Measurements from ENCODE around the gene PSME2. TPM values are rescaled to one million over a fixed set of nuclear protein-coding genes. Genes with fewer than 3 reads are reported as not detected.

PSME2 gene
- total and polyA plus RNA-seq, 9 of the 15 experiments (the other 6 are each of a cell fraction or from before 2014, with no cell fraction given), result 111 to 579 (median 159) TPM

GRCh38 chr14:24188251-24189058, 42.0 kb upstream of the PSME2 start, which contains the start of gene IPO4 (continued):
- TF ChIP-seq CTBP1 (IDR thresholded peaks at IDR 0.05; ENCODE audit: borderline replicate concordance), result 0 out of 2 replicates have a peak, but pooled peaks have one; percentile 19
- peak; percentile 63 for TF ChIP-seq KDM5B (IDR thresholded peaks at IDR 0.05; ENCODE audit: insufficient replicate concordance, low read depth, low read length)
- 0 out of 2 replicates have a peak, but pooled peaks have one; percentile 20 for TF ChIP-seq SRSF1 (IDR thresholded peaks at IDR 0.05; ENCODE audit: low read depth, low read length)
- TF ChIP-seq, protein P1, sequence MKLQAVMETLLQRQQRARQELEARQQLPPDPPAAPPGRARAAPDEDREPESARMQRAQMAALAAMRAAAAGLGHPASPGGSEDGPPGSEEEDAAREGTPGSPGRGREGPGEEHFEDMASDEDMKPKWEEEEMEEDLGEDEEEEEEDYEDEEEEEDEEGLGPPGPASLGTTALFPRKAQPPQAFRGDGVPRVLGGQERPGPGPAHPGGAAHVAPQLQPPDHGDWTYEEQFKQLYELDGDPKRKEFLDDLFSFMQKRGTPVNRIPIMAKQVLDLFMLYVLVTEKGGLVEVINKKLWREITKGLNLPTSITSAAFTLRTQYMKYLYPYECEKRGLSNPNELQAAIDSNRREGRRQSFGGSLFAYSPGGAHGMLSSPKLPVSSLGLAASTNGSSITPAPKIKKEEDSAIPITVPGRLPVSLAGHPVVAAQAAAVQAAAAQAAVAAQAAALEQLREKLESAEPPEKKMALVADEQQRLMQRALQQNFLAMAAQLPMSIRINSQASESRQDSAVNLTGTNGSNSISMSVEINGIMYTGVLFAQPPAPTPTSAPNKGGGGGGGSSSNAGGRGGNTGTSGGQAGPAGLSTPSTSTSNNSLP (IDR thresholded peaks at IDR 0.05; ENCODE audit: borderline replicate concordance, low read depth, low read length), result no peak
- peak; percentile 91; the same call in 1 of the 2 replicates for TF ChIP-seq POLR2AphosphoS2 (IDR thresholded peaks at IDR 0.05; ENCODE audit: low read length)
- TF ChIP-seq ETV5 (CRISPR knock-in tag; IDR thresholded peaks at IDR 0.05; ENCODE audit: low read depth), result peak; percentile 73; the same call in 1 of the 2 replicates
- TF ChIP-seq PYGO2 (tag; IDR thresholded peaks at IDR 0.05), result no peak
- peak; percentile 78; the same call in 1 of the 2 replicates for TF ChIP-seq DIDO1 (tag; IDR thresholded peaks at IDR 0.05; ENCODE audit: low read depth)
- TF ChIP-seq PTBP1 (IDR thresholded peaks at IDR 0.05; ENCODE audit: low read depth, low read length), result peak; percentile 38; the same call in 1 of the 2 replicates
- TF ChIP-seq SNIP1 (IDR thresholded peaks at IDR 0.05; ENCODE audit: low read depth), result 0 out of 2 replicates have a peak, but pooled peaks have one; percentile 33
- TF ChIP-seq ELF1 (tag; IDR thresholded peaks at IDR 0.05), result peak; percentile 80
- 0 out of 2 replicates have a peak, but pooled peaks have one; percentile 20 for TF ChIP-seq FOSL1 (tag; conservative IDR thresholded peaks at IDR 0.05)
- peak; percentile 83 for TF ChIP-seq SP1 (CRISPR knock-in tag; IDR thresholded peaks at IDR 0.05)
- TF ChIP-seq MYNN (IDR thresholded peaks at IDR 0.05), result peak; percentile 61; the same call in 1 of the 2 replicates
- no peak for TF ChIP-seq MYNN (CRISPR knock-in tag; IDR thresholded peaks at IDR 0.05)
- TF ChIP-seq BRF1 (IDR thresholded peaks at IDR 0.05; ENCODE audit: borderline replicate concordance, extremely low read depth, insufficient read length), result no peak
- peak; percentile 60 to 76 for TF ChIP-seq MAZ (CRISPR knock-in tag; conservative IDR thresholded peaks at IDR 0.05 in 1 of 2, IDR thresholded peaks at IDR 0.05 in 1 of 2)
- TF ChIP-seq KHSRP (IDR thresholded peaks at IDR 0.05), result no peak
- 0 out of 2 replicates have a peak, but pooled peaks have one; percentile 70 for TF ChIP-seq ZNF830 (CRISPR knock-in tag; IDR thresholded peaks at IDR 0.05)
- peak; percentile 91 for TF ChIP-seq RBFOX2 (IDR thresholded peaks at IDR 0.05; ENCODE audit: low read depth, low read length)
- no peak for TF ChIP-seq ZNF217 (CRISPR knock-in tag; IDR thresholded peaks at IDR 0.05)
- no peak; the same call in none of the 2 replicates for TF ChIP-seq TRIM28 (IDR thresholded peaks at IDR 0.05)
- TF ChIP-seq, protein P2, sequence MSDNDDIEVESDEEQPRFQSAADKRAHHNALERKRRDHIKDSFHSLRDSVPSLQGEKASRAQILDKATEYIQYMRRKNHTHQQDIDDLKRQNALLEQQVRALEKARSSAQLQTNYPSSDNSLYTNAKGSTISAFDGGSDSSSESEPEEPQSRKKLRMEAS (CRISPR knock-in tag; IDR thresholded peaks at IDR 0.05), result peak; percentile 96
- no peak for TF ChIP-seq U2AF2 (optimal IDR thresholded peaks at IDR 0.05; ENCODE audit: low read depth, low read length)
- TF ChIP-seq ERF (CRISPR knock-in tag; IDR thresholded peaks at IDR 0.05), result no peak
- no peak for TF ChIP-seq ZNF707 (CRISPR knock-in tag; conservative IDR thresholded peaks at IDR 0.05)
- TF ChIP-seq TCF3 (CRISPR knock-in tag; IDR thresholded peaks at IDR 0.05), result no peak
- TF ChIP-seq FOS (IDR thresholded peaks at IDR 0.05; ENCODE audit: extremely low read depth, insufficient read length), result no peak
- peak in 1 of 2 experiments; percentile 63; a peak in 2 of 4 replicates for TF ChIP-seq ARNT (IDR thresholded peaks at IDR 0.05)
- TF ChIP-seq FOXJ3 (CRISPR knock-in tag; IDR thresholded peaks at IDR 0.05), result no peak

Data from K562 (cell line).